HUES64 (cell line): ENCODE results near the gene NMNAT3.

Experiments used
- H3K27ac ChIP-seq: 2 replicates; pipeline ENCODE4 v1.7.0; 2013; ENCODE audit warnings: low read depth, low read length, inconsistent platforms
- H3K27me3 ChIP-seq: 2 replicates; pipeline ENCODE4 v1.6.1; 2013; ENCODE audit warnings: mild to moderate bottlenecking, low read length; ENCODE audit not compliant: insufficient read depth
- H3K36me3 ChIP-seq: 2 replicates; pipeline ENCODE4 v1.6.1; 2013; ENCODE audit warnings: mild to moderate bottlenecking, low read length; ENCODE audit not compliant: insufficient read depth
- H3K4me1 ChIP-seq: 2 replicates; pipeline ENCODE4 v1.6.1; 2013; ENCODE audit warnings: mild to moderate bottlenecking, low read length, moderate library complexity; ENCODE audit not compliant: insufficient read depth
- H3K4me3 ChIP-seq: 2 replicates; pipeline ENCODE4 v1.5.1; 2013; ENCODE audit warnings: mild to moderate bottlenecking, low read length, moderate library complexity
- H3K9ac ChIP-seq: 2 replicates; pipeline ENCODE4 v1.6.1; 2013; ENCODE audit warnings: mild to moderate bottlenecking, low read depth, low read length
- H3K9me3 ChIP-seq: 2 replicates; pipeline ENCODE4 v1.6.1; 2013; ENCODE audit warnings: low read depth, low read length; ENCODE audit not compliant: insufficient read depth
- WGBS: fragments of 150-250, 120-280 bp; methylation state at CpG from one replicate; pipeline ENCODE4 v1.1.7; 2013; ENCODE audit warnings: missing lambda C conversion rate; 5-methylcytosine and 5-hydroxymethylcytosine counted together

Gene NMNAT3

DNA sequence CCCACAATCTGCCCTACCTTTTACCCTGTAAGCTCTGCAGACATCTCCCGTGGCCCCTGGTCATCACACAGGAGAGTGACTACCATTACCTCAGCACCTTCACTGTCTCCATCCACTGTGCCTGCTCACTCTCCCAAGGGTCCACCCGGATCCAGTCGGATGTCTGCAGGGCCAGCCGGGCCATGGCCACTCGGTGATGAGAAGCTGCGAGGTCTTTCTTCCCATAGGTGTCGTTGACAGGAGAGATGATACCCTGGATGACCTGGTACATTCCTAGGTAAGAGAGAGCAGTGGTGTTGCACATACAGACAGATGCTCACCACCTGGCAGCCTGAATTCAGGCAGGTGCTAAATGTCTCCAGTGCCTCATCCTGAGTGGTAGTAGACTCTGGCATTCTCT lies 99.0 kb downstream of the NMNAT3 start:
- H3K36me3 ChIP-seq = no peaks in the 10 kb centered on the region
- no peak overlapping the region for H3K4me3 ChIP-seq
- no peaks in the 10 kb centered on the region for H3K9me3 ChIP-seq
- 95% methylated on average over 7 of the region's 7 CpGs for WGBS
- no peak overlapping the region for H3K9ac ChIP-seq
- no peak overlapping the region for H3K27ac ChIP-seq
- H3K27me3 ChIP-seq = no peaks in the 10 kb centered on the region
- H3K4me1 ChIP-seq = no peaks in the 10 kb centered on the region

- Histone ChIP-seq H3K9me3 (no peaks in the 10 kb centered on the region), H3K4me3 (no peak overlapping the region), H3K36me3 (no peaks in the 10 kb centered on the region), H3K9ac (no peak overlapping the region), H3K27me3 (no peaks in the 10 kb centered on the region), H3K4me1 (no peaks in the 10 kb centered on the region), H3K27ac (no peak overlapping the region)
Observed at GRCh38 chr3:139577909-139578308, 99.9 kb downstream of the NMNAT3 start.

GRCh38 chr3:139577346-139577745 lies 100.4 kb downstream of the NMNAT3 start:
- H3K9me3 ChIP-seq = no peaks in the 10 kb centered on the region
- no peaks in the 10 kb centered on the region for H3K36me3 ChIP-seq
- no peak overlapping the region for H3K4me3 ChIP-seq
- no peaks in the 10 kb centered on the region for H3K27me3 ChIP-seq
- H3K4me1 ChIP-seq = no peaks in the 10 kb centered on the region
- no peak overlapping the region for H3K27ac ChIP-seq
- WGBS = 100% methylated on average over 1 of the region's 2 CpGs
- H3K9ac ChIP-seq = no peak overlapping the region

- 54% methylated on average over 1 of the region's 1 CpG for WGBS
- H3K9me3 ChIP-seq = peaks cover 9% of the 10 kb centered on the region; the same call in 1 of the 2 replicates
- no peaks in the 10 kb centered on the region for H3K36me3 ChIP-seq
- H3K27ac ChIP-seq = no peak overlapping the region
- H3K9ac ChIP-seq = no peak overlapping the region
- H3K27me3 ChIP-seq = no peaks in the 10 kb centered on the region
- H3K4me3 ChIP-seq = no peak overlapping the region
- no peaks in the 10 kb centered on the region for H3K4me1 ChIP-seq
Observed at GRCh38 chr3:139574026-139574947, 103.5 kb downstream of the NMNAT3 start.

DNA sequence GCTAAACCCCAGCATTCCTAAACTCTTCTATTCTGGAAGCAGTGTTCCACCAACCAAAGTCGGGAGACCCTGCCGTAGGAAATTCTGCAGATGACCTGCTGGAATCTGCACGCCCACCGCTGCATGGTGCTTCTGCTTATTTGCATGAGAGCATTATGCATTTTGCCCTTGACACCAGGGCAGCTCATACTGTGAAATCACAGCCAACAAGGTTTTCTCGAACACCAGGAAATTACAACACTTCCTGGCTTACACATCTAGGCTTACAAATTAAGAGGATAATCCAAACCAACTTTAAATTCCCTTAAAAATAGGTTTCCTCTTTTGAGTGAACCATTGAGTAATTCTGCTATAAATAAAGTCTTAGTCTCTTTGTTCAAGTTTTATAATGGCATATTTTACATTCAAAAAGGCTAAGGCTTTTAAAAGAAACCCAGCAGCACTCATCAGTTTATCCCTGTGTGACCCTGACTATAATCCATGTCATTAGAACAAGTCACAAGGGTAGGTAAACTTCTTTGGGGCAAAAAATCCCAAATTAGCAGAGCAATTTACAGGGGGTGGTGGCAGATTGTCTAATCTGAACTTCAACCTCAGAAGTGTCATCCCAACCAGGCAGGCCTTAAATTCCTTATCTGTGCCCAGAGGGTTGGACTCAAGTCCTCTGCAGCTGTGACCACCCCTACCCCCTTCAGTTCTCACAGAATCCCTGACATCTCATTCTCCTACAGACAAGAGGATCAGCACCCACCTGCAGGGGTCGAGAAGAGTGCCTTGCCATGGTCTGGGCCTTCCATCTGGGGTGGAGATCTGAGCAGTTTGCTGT lies 104.7 kb downstream of the NMNAT3 start:
- H3K9ac ChIP-seq = no peak overlapping the region
- H3K4me3 ChIP-seq = no peak overlapping the region
- H3K36me3 ChIP-seq = no peaks in the 10 kb centered on the region
- no peaks in the 10 kb centered on the region for H3K4me1 ChIP-seq
- H3K27ac ChIP-seq = no peak overlapping the region
- WGBS = 97% methylated on average over 6 of the region's 6 CpGs
- peaks cover 9% of the 10 kb centered on the region; the same call in 1 of the 2 replicates for H3K9me3 ChIP-seq
- H3K27me3 ChIP-seq = no peaks in the 10 kb centered on the region

- Histone ChIP-seq H3K4me3 (no peak overlapping the region), H3K9me3 (peaks cover 9% of the 10 kb centered on the region; the same call in 1 of the 2 replicates), H3K36me3 (no peaks in the 10 kb centered on the region), H3K27ac (no peak overlapping the region), H3K27me3 (no peaks in the 10 kb centered on the region), H3K4me1 (no peaks in the 10 kb centered on the region), H3K9ac (no peak overlapping the region)
- 92% methylated on average over 1 of the region's 1 CpG for WGBS
Observed at GRCh38 chr3:139571711-139572110, 106.1 kb downstream of the NMNAT3 start.

- Histone ChIP-seq H3K27me3 (no peaks in the 10 kb centered on the region), H3K9ac (no peak overlapping the region), H3K4me1 (peaks cover 6% of the 10 kb centered on the region; the same call in 1 of the 2 replicates), H3K9me3 (no peaks in the 10 kb centered on the region), H3K4me3 (no peak overlapping the region), H3K36me3 (no peaks in the 10 kb centered on the region), H3K27ac (no peak overlapping the region)
- 77% methylated on average over 5 of the region's 5 CpGs for WGBS
Observed at GRCh38 chr3:139564294-139564861, 113.4 kb downstream of the NMNAT3 start.

DNA sequence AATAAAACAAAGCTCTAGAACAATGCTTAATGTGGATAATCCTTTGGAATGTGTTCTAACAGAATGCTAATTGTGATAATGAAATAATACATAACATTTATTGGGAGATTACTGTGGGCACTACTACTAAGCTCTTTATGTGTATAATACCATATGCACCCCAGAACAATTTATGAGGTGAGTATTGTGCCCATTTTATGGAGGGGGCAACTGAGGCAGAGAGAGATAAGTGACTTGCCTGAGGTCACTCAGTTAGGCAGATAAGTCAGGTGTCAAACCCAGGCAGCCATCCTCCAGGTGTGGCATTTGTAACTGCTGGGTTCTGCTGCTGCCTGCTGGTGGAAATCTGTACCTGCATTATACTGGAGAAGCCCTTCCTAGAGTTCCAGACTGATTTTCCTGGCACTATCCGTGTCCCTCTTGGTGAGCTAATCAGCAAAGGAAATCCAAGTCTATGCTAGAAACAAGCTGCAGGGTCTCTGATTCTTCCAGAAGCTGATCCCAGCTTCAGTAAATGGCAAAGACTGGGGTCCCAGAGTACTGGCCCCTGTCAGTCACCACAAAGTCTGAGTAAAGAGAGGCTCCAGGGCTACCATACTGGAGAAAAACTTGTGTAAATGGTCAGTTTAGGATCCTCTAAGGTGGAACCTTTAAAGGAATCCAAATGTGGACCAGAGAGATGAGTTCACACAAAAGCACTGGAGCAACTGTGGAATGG lies 115.7 kb downstream of the NMNAT3 start:
- peaks cover 8% of the 10 kb centered on the region; the same call in 1 of the 2 replicates for H3K4me1 ChIP-seq
- no peaks in the 10 kb centered on the region for H3K9me3 ChIP-seq
- H3K27ac ChIP-seq = no peak overlapping the region
- no peaks in the 10 kb centered on the region for H3K36me3 ChIP-seq
- no peaks in the 10 kb centered on the region for H3K27me3 ChIP-seq
- 39% methylated on average over 1 of the region's 1 CpG for WGBS
- H3K9ac ChIP-seq = no peak overlapping the region
- H3K4me3 ChIP-seq = no peak overlapping the region

- H3K4me3 ChIP-seq = no peak overlapping the region
- no peaks in the 10 kb centered on the region for H3K36me3 ChIP-seq
- H3K9me3 ChIP-seq = no peaks in the 10 kb centered on the region
- no peak overlapping the region for H3K27ac ChIP-seq
- H3K4me1 ChIP-seq = peaks cover 8% of the 10 kb centered on the region; the same call in 1 of the 2 replicates
- H3K9ac ChIP-seq = no peak overlapping the region
- H3K27me3 ChIP-seq = no peaks in the 10 kb centered on the region
- WGBS = 88% methylated on average over 7 of the region's 7 CpGs
Observed at GRCh38 chr3:139561255-139561817, 116.4 kb downstream of the NMNAT3 start.

DNA sequence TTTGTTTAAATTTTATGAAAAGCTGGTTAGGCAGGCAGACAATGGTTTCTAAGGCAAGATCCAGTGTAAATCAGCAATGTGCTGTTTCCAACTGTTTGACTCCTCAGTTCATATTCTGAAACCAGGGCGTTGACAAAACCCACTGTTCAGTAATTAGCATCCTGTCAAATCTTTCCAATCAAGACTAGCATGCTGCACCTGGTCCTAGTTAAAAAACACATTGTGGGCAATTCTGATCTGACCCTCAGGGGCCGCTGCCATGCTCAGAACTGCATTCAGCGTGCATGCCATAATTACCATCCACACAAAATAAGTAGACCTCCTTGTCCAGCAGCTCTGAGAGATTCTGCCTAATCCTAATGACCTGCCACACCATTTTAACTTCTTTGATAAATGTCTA lies 117.4 kb downstream of the NMNAT3 start:
- Histone ChIP-seq H3K9ac (no peak overlapping the region), H3K36me3 (no peaks in the 10 kb centered on the region), H3K27ac (no peak overlapping the region), H3K4me3 (no peak overlapping the region), H3K9me3 (no peaks in the 10 kb centered on the region), H3K4me1 (peaks cover 8% of the 10 kb centered on the region; the same call in 1 of the 2 replicates), H3K27me3 (no peaks in the 10 kb centered on the region)
- WGBS = 93% methylated on average over 3 of the region's 3 CpGs
